HG03565 (cell line): Measurements from ENCODE around the gene MLLT10.

Source experiments
- ATAC-seq: cut with Tn5 transposase; IDR thresholded peaks from one replicate; pipeline ENCODE4 v1.9.1; 2021; ENCODE audit warnings: mild to moderate bottlenecking, moderate library complexity; ENCODE audit not compliant: unreplicated experiment

Gene MLLT10

DNA sequence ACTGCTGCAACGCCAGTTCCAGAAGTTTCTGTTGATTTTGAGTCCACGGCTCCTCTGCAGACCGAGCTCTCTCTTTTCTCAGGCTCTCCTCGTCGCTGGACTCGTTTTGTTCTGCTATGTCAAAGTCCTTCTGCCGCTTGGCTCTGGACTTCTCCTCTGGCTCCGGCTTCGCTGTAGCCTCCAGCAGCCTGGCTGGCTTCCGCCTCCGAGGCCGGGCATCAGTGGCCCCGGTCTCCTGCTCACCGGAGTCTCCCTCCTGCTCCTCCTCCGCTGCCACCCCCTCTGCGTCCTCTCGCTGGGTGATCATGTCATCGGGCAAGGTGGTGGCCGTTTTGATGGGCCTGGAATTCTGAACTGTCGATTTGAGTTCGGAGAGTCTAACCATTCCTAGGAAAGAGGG lies 225.2 kb downstream of the MLLT10 start:
- ATAC-seq = no peak

GRCh38 chr10:21760332-21760731 lies 226.3 kb downstream of the MLLT10 start:
- ATAC-seq = no peak

- ATAC-seq = no peak
Observed at GRCh38 chr10:21764466-21765189, 230.6 kb downstream of the MLLT10 start.

DNA sequence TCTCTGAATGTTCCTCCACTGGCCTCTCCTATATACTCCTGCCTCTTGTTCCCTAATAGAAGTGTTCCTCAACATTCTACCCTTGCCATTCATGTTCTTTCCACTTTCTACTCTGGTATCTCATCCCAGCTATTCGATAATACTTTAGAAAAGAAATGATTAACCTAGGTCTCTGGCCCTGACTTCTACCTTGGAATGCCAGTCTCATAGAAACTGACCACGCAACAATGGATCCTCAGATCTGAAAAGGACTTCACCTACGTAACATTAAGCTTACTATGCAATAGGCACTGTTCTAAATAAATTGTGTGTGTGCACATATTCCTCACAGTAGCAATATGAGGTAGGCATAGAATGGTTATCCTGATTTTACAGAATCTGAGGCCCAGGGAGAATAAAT lies 235.0 kb downstream of the MLLT10 start:
- ATAC-seq = no peak

DNA sequence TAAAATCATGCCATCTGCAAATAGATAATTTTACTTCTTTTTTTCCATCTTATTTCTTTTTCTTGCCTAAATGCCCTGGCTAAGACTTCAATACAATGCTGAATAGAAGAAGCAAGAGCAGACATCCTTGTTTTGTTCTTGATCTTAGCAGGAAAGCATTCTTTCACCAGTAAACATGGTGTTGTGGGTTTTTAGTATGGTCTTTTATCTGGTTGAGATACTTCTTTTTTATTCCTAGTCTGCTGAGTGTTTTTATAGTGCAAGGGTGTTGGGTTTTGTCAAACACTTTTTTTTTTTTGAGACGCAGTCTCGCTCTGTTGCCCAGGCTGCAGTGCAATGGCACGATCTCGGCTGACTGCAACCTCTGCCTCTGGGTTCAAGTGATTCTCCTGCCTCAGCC lies 237.2 kb downstream of the MLLT10 start:
- no peak for ATAC-seq

GRCh38 chr10:21776883-21777282 lies 242.9 kb downstream of the MLLT10 start:
- ATAC-seq = no peak

- ATAC-seq = no peak
Observed at GRCh38 chr10:21791276-21791675, 257.2 kb downstream of the MLLT10 start.
